Activated T-helper 17 cell treated with anti-CD3 and anti-CD28 coated beads, Interleukin-2, amount 50 U/mL, for 72 hours (primary cell): ENCODE data around the gene GPR39. TPM values are rescaled to one million over a fixed set of nuclear protein-coding genes. Genes with fewer than 3 reads are reported as not detected.

ENCODE experiments used
- ATAC-seq: fragments of 150-1000 bp; cut with Tn5 transposase; replicated peaks from 2 replicates; pipeline ENCODE4 v1.10.0; 2021; ENCODE audit warnings: mild to moderate bottlenecking, moderate library complexity
- H3K27ac Mint-ChIP-seq: one replicate; pipeline ENCODE4 v1.8.0; 2022; ENCODE audit warnings: mixed read lengths
- H3K27me3 Mint-ChIP-seq: one replicate; pipeline ENCODE4 v1.8.0; 2022; ENCODE audit warnings: mixed read lengths
- H3K36me3 Mint-ChIP-seq: one replicate; pipeline ENCODE4 v1.8.0; 2022; ENCODE audit warnings: low read depth, mild to moderate bottlenecking, mixed read lengths
- H3K4me1 Mint-ChIP-seq: one replicate; pipeline ENCODE4 v1.8.0; 2022; ENCODE audit warnings: mixed read lengths
- H3K4me3 Mint-ChIP-seq: one replicate; pipeline ENCODE4 v1.8.0; 2022; ENCODE audit warnings: mild to moderate bottlenecking, mixed read lengths
- H3K9me3 Mint-ChIP-seq: one replicate; pipeline ENCODE4 v1.8.0; 2022; ENCODE audit warnings: mixed read lengths
- total RNA-seq, 2 donors: library from RNA; stranded (reverse); gene quantifications; one replicate each; pipeline ENCODE4 v1.2.3, GENCODE V29; 2022

The GPR39 gene
- total RNA-seq, 2 donors from 2014 or later: not detected

DNA sequence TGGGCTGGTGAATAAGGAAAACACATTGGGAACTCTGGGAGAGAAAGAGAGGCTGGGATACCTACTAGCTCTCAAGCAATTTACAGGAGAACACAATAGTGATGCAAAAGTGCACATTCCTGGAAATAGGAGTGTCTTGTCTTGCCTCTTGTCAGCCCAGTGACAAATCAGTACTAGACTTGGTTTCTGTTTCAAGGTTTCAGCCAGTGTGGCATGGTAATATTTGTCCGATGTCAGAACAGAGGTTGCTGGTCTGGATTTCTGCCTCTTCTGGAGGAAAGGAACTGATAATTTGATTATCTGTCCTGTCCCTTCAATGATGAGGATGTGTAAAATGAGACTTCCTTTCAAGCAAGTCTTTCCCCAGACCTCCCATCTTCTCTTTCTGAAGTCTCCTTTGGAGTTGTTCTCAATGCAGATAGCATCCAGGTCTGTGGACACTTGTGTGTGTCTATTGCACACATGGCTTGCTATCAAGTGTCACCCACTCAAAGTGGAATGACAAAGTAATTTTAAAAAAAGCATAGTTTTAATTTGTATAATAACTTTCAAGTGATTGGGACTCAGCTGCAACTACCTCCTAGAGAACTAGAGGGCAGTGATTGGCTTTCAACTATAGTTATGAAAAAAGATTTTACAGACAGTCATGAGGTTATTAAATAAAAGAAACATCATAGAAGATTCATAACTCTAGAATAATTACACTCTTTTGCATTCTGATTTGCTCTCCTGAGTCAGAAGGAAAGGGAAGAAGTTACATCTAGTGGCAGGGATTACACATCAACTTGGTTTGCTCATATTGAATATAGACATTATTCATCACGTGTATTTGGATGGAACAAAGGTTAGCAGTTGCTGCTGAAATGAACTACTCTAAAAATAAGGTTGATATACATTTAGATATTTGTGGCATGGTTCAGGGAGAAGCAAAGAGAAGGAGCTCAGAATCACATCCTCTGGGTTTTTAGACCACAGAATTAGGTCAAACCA is 4.5 kb downstream of the GPR39 start:
- H3K4me1 Mint-ChIP-seq: no peaks in the 10 kb centered on the region
- ATAC-seq: no peak
- H3K4me3 Mint-ChIP-seq: no peak overlapping the region
- no peak overlapping the region for H3K27ac Mint-ChIP-seq
- peaks cover 8% of the 10 kb centered on the region for H3K27me3 Mint-ChIP-seq
- H3K9me3 Mint-ChIP-seq: no peaks in the 10 kb centered on the region
- H3K36me3 Mint-ChIP-seq: no peaks in the 10 kb centered on the region

DNA sequence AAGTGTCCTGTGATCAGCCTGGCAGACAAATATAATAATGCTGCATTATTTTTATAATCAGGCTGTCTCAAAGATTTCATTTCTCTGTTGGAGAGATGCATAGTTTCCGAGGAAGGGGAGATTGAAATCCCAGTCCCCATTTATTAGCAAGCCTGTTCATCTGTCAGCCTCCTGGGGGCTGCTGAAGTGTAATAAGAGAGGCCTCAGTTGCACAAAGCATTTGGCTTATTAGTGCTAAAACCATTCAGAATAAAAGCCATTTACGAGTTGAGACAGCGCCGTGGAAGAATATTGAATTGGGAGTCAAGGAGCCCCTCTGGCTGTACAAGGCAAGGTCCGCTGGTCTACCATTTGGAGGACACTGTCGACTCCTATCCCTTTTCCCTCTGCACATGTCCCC is 6.1 kb downstream of the GPR39 start:
- Mint-ChIP-seq H3K4me1 (no peaks in the 10 kb centered on the region), H3K36me3 (no peaks in the 10 kb centered on the region), H3K4me3 (no peak overlapping the region)

DNA sequence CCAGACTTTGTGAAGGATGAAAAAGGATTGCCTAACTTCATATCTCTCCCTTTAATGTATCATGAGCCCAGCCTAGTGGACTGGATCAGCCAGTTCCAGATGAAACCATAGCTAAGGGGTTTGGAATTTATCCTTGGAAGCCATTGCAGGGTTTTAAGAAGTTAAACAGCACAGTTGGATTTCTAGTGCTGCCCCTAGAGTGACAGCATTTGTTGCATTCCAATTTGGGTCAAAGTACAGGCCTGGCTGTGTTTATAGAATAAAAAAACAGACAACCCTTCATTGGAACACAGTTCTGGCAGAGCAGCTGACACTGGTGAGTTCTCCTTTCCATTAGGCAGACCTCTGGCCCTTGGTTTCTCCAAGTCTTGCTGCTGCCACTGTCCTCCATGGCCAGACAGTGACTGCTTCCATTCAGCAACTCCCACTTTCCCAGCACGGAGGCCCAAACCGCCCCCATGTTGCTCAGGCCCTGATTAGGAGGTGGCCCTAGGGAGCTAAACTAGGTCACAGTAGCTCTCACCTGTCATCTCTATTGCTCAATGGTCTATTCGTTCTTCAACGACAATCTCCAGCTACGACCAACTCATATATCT is 8.0 kb downstream of the GPR39 start:
- no peak for ATAC-seq
- Mint-ChIP-seq H3K4me1 (no peaks in the 10 kb centered on the region), H3K4me3 (no peak overlapping the region), H3K27ac (no peak overlapping the region), H3K27me3 (peaks cover 3% of the 10 kb centered on the region), H3K9me3 (peaks cover under 1% of the 10 kb centered on the region), H3K36me3 (no peaks in the 10 kb centered on the region)

More for the DNA sequence above, 6.1 kb downstream of the GPR39 start:
- Mint-ChIP-seq H3K27ac (no peak overlapping the region), H3K9me3 (no peaks in the 10 kb centered on the region), H3K27me3 (peaks cover 7% of the 10 kb centered on the region)
- no peak for ATAC-seq

DNA sequence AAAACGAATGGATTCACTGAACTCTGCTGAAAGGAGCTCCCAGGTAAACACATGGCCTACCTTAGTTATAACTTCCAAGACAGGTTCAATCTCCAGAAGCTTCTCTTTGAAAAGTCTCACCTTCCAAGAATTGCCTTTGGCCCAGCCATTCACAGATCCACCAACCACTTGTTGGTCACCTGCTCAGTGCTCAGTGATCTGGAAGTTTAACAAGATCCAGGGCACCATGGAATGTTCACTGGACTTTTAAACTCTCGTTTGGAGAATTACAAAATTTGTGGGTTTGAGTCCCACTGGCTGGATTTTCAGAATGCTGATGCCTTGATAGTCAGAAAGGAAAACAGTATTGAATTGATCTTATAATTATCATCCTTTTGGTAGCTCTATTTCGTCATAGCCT is 9.4 kb downstream of the GPR39 start:
- Mint-ChIP-seq H3K27me3 (peaks cover 4% of the 10 kb centered on the region), H3K36me3 (no peaks in the 10 kb centered on the region), H3K4me3 (no peak overlapping the region), H3K4me1 (no peaks in the 10 kb centered on the region), H3K9me3 (peaks cover 6% of the 10 kb centered on the region), H3K27ac (no peak overlapping the region)
- ATAC-seq: no peak

DNA sequence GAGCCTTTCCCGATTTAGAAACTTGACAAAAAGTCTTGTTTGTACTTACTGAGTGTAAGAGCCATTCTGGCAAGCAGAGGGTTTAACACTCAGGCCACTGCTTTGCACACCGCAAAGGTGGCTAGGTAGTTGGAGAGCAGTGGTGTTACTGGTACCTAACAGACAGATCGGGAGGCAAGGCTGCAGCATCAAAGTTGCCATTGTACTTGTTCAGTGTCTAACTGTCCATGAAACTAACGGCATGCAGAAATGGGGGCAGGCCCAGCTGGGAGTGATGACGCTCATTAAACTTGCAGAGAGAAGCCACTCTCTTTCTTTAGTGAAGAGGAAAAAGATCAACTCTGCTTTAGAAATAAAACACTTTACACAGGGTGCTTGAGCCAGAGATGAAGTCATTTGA is 10.1 kb downstream of the GPR39 start:
- ATAC-seq: no peak
- Mint-ChIP-seq H3K4me3 (no peak overlapping the region), H3K36me3 (no peaks in the 10 kb centered on the region), H3K4me1 (no peaks in the 10 kb centered on the region), H3K27me3 (peaks cover 4% of the 10 kb centered on the region), H3K9me3 (peaks cover 6% of the 10 kb centered on the region), H3K27ac (no peak overlapping the region)

DNA sequence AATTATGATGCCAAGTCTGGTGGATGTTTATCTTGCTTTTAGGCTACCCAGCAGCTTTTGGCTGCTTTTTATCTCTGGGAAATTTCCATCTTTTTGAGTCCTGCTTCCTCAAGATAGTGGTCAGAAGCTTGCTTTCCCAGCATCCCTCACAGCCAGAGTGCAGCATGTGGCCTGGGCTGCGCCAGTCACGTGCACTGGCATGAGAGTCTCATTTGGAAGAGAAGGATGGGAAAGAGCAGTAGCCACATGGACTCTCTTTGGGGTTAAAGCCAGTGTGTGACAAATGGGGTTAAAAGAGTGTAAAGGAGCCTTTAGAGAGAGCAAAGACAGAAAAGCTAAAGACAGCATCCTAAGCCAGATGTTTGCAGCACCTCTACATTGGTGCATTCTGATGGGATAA is 12.7 kb downstream of the GPR39 start:
- no peaks in the 10 kb centered on the region for H3K4me1 Mint-ChIP-seq
- peaks cover 4% of the 10 kb centered on the region for H3K27me3 Mint-ChIP-seq
- peaks cover 6% of the 10 kb centered on the region for H3K9me3 Mint-ChIP-seq
- H3K36me3 Mint-ChIP-seq: no peaks in the 10 kb centered on the region
- H3K27ac Mint-ChIP-seq: no peak overlapping the region
- no peak for ATAC-seq
- H3K4me3 Mint-ChIP-seq: no peak overlapping the region

DNA sequence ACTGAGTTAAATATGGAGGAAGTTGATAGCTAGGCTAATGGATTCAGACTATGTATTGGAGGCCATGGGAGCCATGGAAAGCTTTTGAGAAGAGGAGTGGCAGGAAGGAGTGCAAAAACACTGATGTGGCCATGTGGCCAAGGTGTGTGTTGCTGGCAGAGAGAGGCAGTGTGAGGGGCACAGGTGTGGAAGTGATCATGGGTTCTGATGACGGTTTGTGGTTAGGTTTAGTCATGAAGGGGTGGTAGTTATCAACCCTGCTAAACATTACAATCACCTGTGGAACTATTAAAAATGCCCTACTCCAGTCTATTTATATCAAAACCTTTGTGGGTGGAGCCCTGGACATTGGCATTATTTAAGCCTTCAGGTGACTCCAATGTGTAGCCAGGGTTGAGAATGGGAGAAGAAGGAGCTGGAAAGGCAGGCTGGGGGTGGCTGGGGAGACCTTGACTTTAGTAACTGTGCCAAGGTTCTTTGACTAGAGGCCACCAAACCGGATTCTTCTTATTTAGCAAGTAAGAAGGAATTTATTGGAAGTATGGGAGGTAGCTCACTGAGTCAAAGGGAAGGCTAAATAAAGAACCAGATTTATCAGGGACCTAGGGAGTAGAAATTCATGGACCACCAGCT is 13.5 kb downstream of the GPR39 start:
- peaks cover 6% of the 10 kb centered on the region for H3K9me3 Mint-ChIP-seq
- H3K27me3 Mint-ChIP-seq: peaks cover 4% of the 10 kb centered on the region
- H3K4me1 Mint-ChIP-seq: no peaks in the 10 kb centered on the region
- no peak for ATAC-seq
- no peaks in the 10 kb centered on the region for H3K36me3 Mint-ChIP-seq
- no peak overlapping the region for H3K27ac Mint-ChIP-seq
- H3K4me3 Mint-ChIP-seq: no peak overlapping the region

DNA sequence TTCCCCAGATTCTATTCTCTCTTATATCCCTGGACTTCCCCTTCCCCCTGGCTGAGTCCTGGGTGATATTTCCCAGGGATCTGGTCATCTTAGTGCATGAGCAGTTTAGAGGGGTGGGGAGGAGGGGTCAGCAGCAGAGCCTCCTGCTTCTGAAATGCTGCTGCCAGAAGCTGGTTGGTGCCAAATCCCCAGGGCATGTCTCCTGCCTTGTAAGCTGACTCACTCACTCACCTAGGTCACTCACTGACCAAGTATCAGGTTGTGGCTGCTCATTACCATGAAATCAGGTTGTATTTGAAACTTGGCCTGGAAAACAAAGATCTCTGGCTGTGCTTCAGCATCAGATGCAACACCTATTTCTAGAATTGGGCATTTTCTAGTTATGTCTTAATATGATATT is 14.3 kb downstream of the GPR39 start:
- H3K4me3 Mint-ChIP-seq: no peak overlapping the region
- H3K27ac Mint-ChIP-seq: no peak overlapping the region
- H3K4me1 Mint-ChIP-seq: no peaks in the 10 kb centered on the region
- peaks cover 6% of the 10 kb centered on the region for H3K9me3 Mint-ChIP-seq
- H3K27me3 Mint-ChIP-seq: peaks cover 4% of the 10 kb centered on the region
- no peaks in the 10 kb centered on the region for H3K36me3 Mint-ChIP-seq
- no peak for ATAC-seq

DNA sequence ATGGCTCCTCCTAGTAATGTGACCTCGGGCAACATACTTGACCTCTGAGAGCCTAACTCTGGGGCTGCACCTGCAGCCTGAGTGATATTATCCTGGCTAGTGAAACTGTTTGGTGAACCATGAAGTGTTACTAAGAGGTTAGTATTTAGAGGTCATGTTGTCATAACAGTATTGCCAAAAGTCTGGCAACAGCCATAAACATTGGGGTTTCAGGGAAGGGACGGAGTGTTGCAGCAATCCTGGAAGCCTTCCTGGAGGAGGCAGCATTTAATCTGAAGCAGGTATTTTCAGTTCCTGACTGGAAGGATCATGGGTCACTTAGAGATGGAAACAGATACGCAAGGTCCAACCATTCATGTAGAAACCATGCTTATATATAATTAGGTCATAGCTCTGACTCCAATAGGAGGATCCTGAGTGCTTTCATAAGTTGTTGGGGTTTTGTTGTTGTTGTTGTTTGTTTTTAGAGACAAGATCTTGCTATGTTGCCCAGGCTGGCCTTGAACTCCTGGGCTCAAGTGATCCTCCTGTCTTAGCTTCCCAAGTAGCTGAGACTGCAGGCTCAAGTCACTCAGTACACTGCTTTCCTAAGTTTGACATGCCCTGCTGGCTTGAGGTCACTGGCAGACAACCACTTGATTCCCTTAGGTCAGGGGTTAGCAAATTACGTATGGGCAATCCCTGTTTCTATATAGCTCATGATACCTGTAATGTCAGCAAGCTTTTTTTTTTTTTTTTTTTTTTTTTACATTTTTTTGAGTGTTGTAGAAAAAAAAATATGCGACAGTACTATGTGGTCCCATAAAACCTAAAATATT is 21.5 kb downstream of the GPR39 start:
- ATAC-seq: no peak
- Mint-ChIP-seq H3K27ac (no peak overlapping the region), H3K9me3 (no peaks in the 10 kb centered on the region), H3K36me3 (no peaks in the 10 kb centered on the region), H3K27me3 (no peaks in the 10 kb centered on the region), H3K4me3 (no peak overlapping the region), H3K4me1 (no peaks in the 10 kb centered on the region)

DNA sequence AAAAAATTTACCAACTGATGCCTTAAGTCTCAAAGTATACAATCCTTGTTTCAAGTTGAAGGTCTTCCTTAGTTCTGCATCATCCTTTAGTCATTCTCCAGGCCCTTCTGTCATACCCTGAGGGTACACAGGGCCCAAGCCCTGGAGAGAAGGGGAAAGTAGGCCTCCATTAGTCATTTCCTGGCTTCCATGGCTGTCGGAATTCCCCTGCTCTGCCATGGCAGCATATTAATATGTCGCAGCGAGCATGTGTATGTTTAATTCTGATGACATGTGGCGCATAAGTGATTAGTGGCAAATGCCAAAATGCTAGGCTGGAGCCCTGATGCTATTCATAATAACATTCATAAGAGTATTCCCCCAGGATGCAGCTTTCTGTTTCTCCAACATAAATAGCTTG is 22.1 kb downstream of the GPR39 start:
- H3K27ac Mint-ChIP-seq: no peak overlapping the region
- no peaks in the 10 kb centered on the region for H3K36me3 Mint-ChIP-seq
- H3K27me3 Mint-ChIP-seq: no peaks in the 10 kb centered on the region
- no peaks in the 10 kb centered on the region for H3K4me1 Mint-ChIP-seq
- H3K4me3 Mint-ChIP-seq: no peak overlapping the region
- ATAC-seq: peak; percentile 64
- H3K9me3 Mint-ChIP-seq: no peaks in the 10 kb centered on the region

DNA sequence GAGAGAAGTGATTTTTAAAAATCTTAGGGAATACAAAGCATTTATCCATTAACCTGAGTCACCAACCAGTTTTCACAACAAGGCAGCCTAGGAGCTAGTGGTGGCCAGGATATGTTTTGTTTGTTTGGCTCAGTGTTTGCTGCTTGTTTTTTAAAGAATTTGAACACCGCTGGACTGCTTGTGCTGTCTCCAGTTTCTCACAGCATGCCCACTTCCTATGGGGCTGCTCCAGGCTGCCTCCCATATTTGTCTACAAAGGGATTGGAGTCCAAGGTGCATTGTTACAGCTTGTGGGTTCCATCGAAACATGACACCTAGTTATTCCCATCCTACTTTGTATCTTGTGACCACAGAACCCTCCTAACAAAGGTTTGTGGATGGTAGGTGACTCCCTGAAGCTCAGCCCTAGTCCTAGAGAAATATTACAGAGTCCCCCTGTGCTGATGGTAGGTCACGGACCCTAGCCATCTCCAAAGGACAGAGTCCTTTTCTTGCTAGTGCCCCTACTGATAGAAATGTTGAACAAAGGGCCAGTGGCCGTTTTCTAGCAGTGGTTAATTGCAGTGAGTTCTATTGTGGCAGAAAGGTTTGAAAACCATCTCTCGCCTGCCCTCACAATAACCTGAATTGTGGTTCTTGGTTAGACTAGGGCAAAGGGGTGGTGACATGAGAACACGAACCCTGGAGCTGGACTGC is 23.2 kb downstream of the GPR39 start:
- H3K4me1 Mint-ChIP-seq: no peaks in the 10 kb centered on the region
- H3K27ac Mint-ChIP-seq: no peak overlapping the region
- no peaks in the 10 kb centered on the region for H3K27me3 Mint-ChIP-seq
- no peak overlapping the region for H3K4me3 Mint-ChIP-seq
- H3K36me3 Mint-ChIP-seq: no peaks in the 10 kb centered on the region
- no peak for ATAC-seq
- H3K9me3 Mint-ChIP-seq: no peaks in the 10 kb centered on the region

DNA sequence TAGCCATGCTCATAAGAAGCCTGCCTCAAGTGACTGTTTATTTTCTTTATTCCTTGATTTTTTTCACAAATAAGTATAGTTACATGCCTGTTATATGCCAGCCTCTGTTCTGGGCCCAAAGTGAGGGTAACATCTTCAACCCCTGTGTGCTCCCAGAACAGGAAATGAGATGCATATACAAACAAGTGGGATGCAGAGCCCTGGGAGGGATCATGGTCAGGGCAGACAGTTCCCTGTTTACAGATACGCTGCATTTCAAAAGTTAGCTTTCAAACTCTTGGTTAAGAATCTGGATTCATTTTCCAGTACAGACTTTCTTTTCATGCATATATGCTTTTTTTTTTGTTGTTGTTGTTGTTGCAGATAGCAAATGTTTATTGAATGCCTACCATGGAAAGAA is 24.4 kb downstream of the GPR39 start:
- Mint-ChIP-seq H3K4me1 (no peaks in the 10 kb centered on the region), H3K27ac (no peak overlapping the region), H3K4me3 (no peak overlapping the region), H3K36me3 (no peaks in the 10 kb centered on the region), H3K9me3 (no peaks in the 10 kb centered on the region), H3K27me3 (no peaks in the 10 kb centered on the region)
- ATAC-seq: no peak

DNA sequence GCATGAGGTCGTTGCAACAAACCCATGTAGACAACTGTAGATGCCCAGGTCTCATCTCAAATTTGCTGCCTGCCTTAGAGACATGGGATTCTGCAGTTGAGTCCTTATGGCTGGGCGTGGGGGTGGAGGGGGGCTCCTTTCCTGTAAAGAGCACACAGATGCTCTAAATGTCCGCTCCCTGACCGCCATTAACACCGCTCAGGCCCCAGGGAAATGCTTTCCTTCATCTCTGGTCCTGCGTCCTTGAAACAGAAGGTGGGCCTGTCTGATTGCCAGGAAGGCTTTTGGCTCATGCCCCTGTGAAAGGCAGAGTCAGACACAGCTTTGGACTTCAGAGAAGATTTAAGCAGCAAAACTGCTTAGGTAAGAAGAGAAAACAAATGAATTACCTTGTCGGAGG is 25.7 kb downstream of the GPR39 start:
- Mint-ChIP-seq H3K27me3 (no peaks in the 10 kb centered on the region), H3K27ac (no peak overlapping the region), H3K4me3 (no peak overlapping the region), H3K9me3 (no peaks in the 10 kb centered on the region), H3K36me3 (no peaks in the 10 kb centered on the region), H3K4me1 (no peaks in the 10 kb centered on the region)
- no peak for ATAC-seq

DNA sequence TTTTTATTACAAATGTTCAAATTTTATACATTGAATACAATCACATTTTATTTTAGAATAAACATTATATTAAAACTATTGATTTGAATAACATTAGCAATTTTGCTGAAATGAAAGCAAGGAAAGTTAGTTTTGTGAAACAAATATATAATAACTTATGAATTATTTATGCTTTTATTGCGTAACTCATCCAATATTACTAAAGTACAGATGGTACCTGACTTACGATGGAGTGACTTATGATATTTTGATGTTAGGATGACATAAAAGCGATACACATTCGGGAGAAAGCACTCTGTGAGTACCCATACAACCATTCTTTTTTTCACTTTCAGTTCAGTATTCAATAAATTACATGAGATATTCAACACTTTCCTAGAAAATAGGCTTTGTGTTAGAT is 26.5 kb downstream of the GPR39 start:
- no peak for ATAC-seq
- no peak overlapping the region for H3K27ac Mint-ChIP-seq
- H3K4me3 Mint-ChIP-seq: no peak overlapping the region
- no peaks in the 10 kb centered on the region for H3K27me3 Mint-ChIP-seq
- no peaks in the 10 kb centered on the region for H3K4me1 Mint-ChIP-seq
- no peaks in the 10 kb centered on the region for H3K9me3 Mint-ChIP-seq
- no peaks in the 10 kb centered on the region for H3K36me3 Mint-ChIP-seq
